ENCODE results near the gene OST4.

Gene OST4

GRCh38 chr2:27040282-27040681 lies 31.2 kb downstream of the OST4 start:
- no peaks in the 10 kb centered on the region for H3K27me3 ChIP-seq (replicated peaks)
- DNase-seq, result no peak
- H3K27ac ChIP-seq, result no peak overlapping the region
- in situ Hi-C loops (cut with HindIII; ENCODE audit: low pct_ligation_motif_present, low sequenced_read_pairs), result no loop called here
- H3K4me3 ChIP-seq (ENCODE audit: low read depth, low read length), result no peak overlapping the region
- H3K36me3 ChIP-seq (replicated peaks), result peaks cover 83% of the 10 kb centered on the region
- TF ChIP-seq CTCF (IDR thresholded peaks at IDR 0.05; ENCODE audit: low read depth, low read length, missing control alignments), result no peak

GRCh38 chr2:27039871-27040270 lies 31.6 kb downstream of the OST4 start:
- peaks cover 86% of the 10 kb centered on the region for H3K36me3 ChIP-seq (replicated peaks)
- in situ Hi-C loops (cut with HindIII; ENCODE audit: low pct_ligation_motif_present, low sequenced_read_pairs), result no loop called here

GRCh38 chr2:27039426-27039825 lies 32.0 kb downstream of the OST4 start:
- H3K4me3 ChIP-seq (ENCODE audit: low read depth, low read length), result no peak overlapping the region
- H3K27me3 ChIP-seq (replicated peaks), result no peaks in the 10 kb centered on the region
- no peak for DNase-seq
- in situ Hi-C loops (cut with HindIII; ENCODE audit: low pct_ligation_motif_present, low sequenced_read_pairs), result no loop called here
- no peak overlapping the region for H3K27ac ChIP-seq
- no peak for TF ChIP-seq CTCF (IDR thresholded peaks at IDR 0.05; ENCODE audit: low read depth, low read length, missing control alignments)
- peaks cover 86% of the 10 kb centered on the region for H3K36me3 ChIP-seq (replicated peaks)

More at GRCh38 chr2:27039871-27040270, 31.6 kb downstream of the OST4 start:
- no peak for DNase-seq
- Histone ChIP-seq H3K27me3 (replicated peaks) (no peaks in the 10 kb centered on the region), H3K4me3 (ENCODE audit: low read depth, low read length) (no peak overlapping the region), H3K27ac (no peak overlapping the region)
- no peak for TF ChIP-seq CTCF (IDR thresholded peaks at IDR 0.05; ENCODE audit: low read depth, low read length, missing control alignments)

GRCh38 chr2:27038631-27039339 lies 32.7 kb downstream of the OST4 start:
- Histone ChIP-seq H3K27me3 (replicated peaks) (no peaks in the 10 kb centered on the region), H3K27ac (no peak overlapping the region), H3K4me3 (ENCODE audit: low read depth, low read length) (no peak overlapping the region), H3K36me3 (replicated peaks) (peaks cover 85% of the 10 kb centered on the region)
- no peak for DNase-seq
- in situ Hi-C loops (cut with HindIII; ENCODE audit: low pct_ligation_motif_present, low sequenced_read_pairs), result no loop called here
- no peak for TF ChIP-seq CTCF (IDR thresholded peaks at IDR 0.05; ENCODE audit: low read depth, low read length, missing control alignments)

- Histone ChIP-seq H3K27me3 (replicated peaks) (no peaks in the 10 kb centered on the region), H3K36me3 (replicated peaks) (peaks cover 82% of the 10 kb centered on the region), H3K4me3 (ENCODE audit: low read depth, low read length) (no peak overlapping the region), H3K27ac (no peak overlapping the region)
- in situ Hi-C loops (cut with HindIII; ENCODE audit: low pct_ligation_motif_present, low sequenced_read_pairs), result no loop called here
- no peak for DNase-seq
- TF ChIP-seq CTCF (IDR thresholded peaks at IDR 0.05; ENCODE audit: low read depth, low read length, missing control alignments), result no peak
These were observed 33.4 kb downstream of the OST4 start for GRCh38 chr2:27038012-27038411.

All from brain microvascular endothelial cell (primary cell).